RWPE2 (cell line): ENCODE results near the gene MGLL.

ENCODE experiments used
- ATAC-seq: fragments of 200-7000 bp; cut with Tn5 transposase; 3 replicates; pipeline ENCODE4 v1.9.1; 2021; ENCODE audit warnings: low read depth
- DNase-seq: peaks from one replicate; pipeline ENCODE4 v3.0.0-alpha.2; 2020; ENCODE audit warnings: low spot score
- H3K27ac ChIP-seq: fragments of 450-650 bp; 2 replicates; pipeline ENCODE4 v1.5.1; 2017; ENCODE audit warnings: mild to moderate bottlenecking; ENCODE audit not compliant: poor library complexity, severe bottlenecking
- H3K27me3 ChIP-seq: fragments of 250-450 bp; sonication (Bioruptor Pico); 2 replicates; pipeline ENCODE4 v1.5.1; 2021; ENCODE audit warnings: mild to moderate bottlenecking, moderate library complexity; ENCODE audit not compliant: insufficient read depth, poor library complexity, severe bottlenecking
- H3K36me3 ChIP-seq: fragments of 250-450 bp; sonication (Bioruptor Pico); 2 replicates; pipeline ENCODE4 v1.5.1; 2020; ENCODE audit warnings: low read depth, mild to moderate bottlenecking, moderate library complexity
- H3K4me1 ChIP-seq: fragments of 250-450 bp; sonication (Bioruptor Pico); 2 replicates; pipeline ENCODE4 v1.5.1; 2021; ENCODE audit warnings: mild to moderate bottlenecking, moderate library complexity; ENCODE audit not compliant: insufficient read depth, poor library complexity, severe bottlenecking
- H3K4me3 ChIP-seq: fragments of 250-450 bp; sonication (Bioruptor Pico); 2 replicates; pipeline ENCODE4 v1.5.1; 2021; ENCODE audit warnings: mild to moderate bottlenecking, moderate library complexity; ENCODE audit not compliant: severe bottlenecking
- H3K9me3 ChIP-seq: fragments of 250-450 bp; sonication (Bioruptor Pico); 2 replicates; pipeline ENCODE4 v1.5.1; 2021; ENCODE audit warnings: mild to moderate bottlenecking, moderate library complexity; ENCODE audit not compliant: severe bottlenecking
- TF ChIP-seq, protein P1 (sequence below): fragments of 450-650 bp; IDR thresholded peaks from one replicate; pipeline ENCODE4 v1.5.1; 2017; ENCODE audit warnings: mild to moderate bottlenecking, moderate library complexity; ENCODE audit not compliant: poor library complexity, severe bottlenecking

MGLL gene

DNA sequence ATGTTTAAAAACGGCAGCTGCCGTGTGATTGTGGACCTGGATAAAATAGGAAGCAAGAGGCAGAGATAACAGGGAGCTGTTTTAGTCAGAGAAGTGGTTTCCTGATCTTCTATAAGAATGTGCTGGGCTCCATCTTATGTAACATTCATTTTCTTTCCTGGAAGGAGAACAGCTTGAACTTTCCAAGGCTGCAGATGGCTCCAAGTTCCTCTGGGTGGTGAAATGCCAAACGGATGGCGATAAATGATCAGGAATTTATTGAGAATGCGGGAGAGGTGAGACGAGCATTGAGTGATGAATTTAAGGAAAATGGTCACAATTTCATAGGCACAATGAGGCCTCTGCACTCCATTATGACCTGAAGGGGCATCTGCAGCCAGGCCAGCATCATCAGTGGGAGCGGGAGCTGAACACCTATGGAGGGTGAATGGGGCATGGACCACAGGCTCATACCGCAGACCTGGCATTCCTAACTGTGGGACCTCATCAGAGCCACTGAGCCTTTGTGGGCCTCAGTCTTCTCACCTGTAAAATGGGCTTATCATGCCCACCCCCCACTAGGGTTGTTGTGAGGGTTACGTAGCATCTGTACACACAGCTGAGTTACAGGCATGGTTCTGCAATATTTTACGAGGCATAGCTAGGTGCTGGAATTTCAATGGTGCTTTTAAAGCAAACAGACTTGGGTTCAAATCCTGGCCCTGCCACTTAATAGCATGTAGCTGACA is 17.1 kb downstream of the MGLL start:
- H3K4me1 ChIP-seq: peaks cover 23% of the 10 kb centered on the region
- H3K27ac ChIP-seq: peak overlapping the region; percentile 76
- H3K27me3 ChIP-seq: no peaks in the 10 kb centered on the region
- ATAC-seq (no peak), DNase-seq (no peak)
- no peaks in the 10 kb centered on the region for H3K9me3 ChIP-seq
- TF ChIP-seq, protein P1, sequence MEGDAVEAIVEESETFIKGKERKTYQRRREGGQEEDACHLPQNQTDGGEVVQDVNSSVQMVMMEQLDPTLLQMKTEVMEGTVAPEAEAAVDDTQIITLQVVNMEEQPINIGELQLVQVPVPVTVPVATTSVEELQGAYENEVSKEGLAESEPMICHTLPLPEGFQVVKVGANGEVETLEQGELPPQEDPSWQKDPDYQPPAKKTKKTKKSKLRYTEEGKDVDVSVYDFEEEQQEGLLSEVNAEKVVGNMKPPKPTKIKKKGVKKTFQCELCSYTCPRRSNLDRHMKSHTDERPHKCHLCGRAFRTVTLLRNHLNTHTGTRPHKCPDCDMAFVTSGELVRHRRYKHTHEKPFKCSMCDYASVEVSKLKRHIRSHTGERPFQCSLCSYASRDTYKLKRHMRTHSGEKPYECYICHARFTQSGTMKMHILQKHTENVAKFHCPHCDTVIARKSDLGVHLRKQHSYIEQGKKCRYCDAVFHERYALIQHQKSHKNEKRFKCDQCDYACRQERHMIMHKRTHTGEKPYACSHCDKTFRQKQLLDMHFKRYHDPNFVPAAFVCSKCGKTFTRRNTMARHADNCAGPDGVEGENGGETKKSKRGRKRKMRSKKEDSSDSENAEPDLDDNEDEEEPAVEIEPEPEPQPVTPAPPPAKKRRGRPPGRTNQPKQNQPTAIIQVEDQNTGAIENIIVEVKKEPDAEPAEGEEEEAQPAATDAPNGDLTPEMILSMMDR: no peak
- H3K36me3 ChIP-seq: peaks cover 10% of the 10 kb centered on the region; the same call in 1 of the 2 replicates
- no peak overlapping the region for H3K4me3 ChIP-seq

DNA sequence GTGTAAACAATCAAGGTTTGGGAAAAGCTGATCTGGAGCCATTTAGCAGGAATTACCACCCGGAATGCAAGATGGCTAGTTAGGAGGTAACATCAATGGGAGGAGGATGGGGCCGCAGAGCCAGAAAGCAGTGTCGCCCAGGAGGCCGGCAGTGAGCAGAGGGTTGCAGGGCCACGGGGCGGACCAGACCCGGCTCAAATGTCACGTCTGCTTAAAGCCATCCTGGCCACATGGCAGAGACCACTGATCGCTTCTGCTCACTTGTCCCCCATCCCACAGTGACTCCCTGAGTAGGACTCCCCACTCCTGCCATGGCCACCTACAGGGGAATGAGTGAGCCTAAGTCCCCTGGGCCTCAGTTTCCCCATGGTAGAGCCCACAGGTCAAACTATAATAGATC is 18.2 kb downstream of the MGLL start:
- Histone ChIP-seq H3K27ac (peak overlapping the region; percentile 76), H3K9me3 (no peaks in the 10 kb centered on the region), H3K27me3 (no peaks in the 10 kb centered on the region), H3K36me3 (peaks cover 10% of the 10 kb centered on the region; the same call in 1 of the 2 replicates), H3K4me3 (no peak overlapping the region), H3K4me1 (peaks cover 34% of the 10 kb centered on the region)
- TF ChIP-seq, protein P1: no peak
- ATAC-seq (no peak), DNase-seq (no peak)

DNA sequence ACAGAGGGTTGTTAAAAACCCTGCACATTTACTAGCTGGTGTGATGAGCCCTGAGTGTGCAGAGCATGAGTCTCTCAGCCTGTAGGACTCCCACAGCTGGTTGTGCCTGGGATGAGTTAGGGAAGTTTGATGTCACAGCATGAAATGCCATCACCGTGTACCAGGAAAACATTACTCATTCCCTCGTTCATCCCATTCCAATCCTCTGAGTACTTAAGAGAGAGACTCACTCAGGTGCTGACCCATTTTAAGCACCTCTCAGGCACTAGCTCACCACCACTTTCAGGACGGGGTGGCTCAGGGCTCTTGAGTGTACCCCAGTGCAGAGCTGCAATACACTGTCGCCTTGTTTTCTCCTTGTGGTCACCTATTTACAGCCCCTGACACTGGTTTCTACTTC is 18.7 kb downstream of the MGLL start:
- Histone ChIP-seq H3K36me3 (peaks cover 10% of the 10 kb centered on the region; the same call in 1 of the 2 replicates), H3K27me3 (no peaks in the 10 kb centered on the region), H3K27ac (peak overlapping the region; percentile 76), H3K4me1 (peaks cover 39% of the 10 kb centered on the region), H3K4me3 (no peak overlapping the region), H3K9me3 (no peaks in the 10 kb centered on the region)
- ATAC-seq (peak; percentile 85), DNase-seq (no peak)
- TF ChIP-seq, protein P1: no peak

DNA sequence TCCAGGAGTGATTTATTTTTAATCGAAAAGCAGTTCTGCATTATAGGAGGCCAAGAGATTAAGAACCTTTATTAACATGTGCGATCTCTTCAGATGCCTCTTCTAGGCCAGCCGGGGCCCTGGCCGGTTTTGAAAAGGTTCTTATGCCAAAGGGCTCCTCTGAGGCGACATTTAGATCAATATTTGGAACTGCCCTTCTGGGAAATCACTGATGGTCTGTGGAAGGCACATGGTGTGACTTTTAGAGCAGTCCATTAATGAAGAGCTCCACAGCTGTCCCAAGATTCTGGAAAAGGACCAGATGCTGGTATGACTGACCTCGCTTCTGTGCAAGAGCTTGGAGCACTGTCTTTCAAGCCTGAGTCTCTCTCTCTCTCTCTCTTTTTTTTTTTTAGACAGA is 19.7 kb downstream of the MGLL start:
- Histone ChIP-seq H3K27me3 (no peaks in the 10 kb centered on the region), H3K4me1 (peaks cover 39% of the 10 kb centered on the region), H3K9me3 (no peaks in the 10 kb centered on the region), H3K27ac (peak overlapping the region; percentile 76), H3K4me3 (no peak overlapping the region), H3K36me3 (peaks cover 10% of the 10 kb centered on the region; the same call in 1 of the 2 replicates)
- TF ChIP-seq, protein P1: no peak
- ATAC-seq (no peak), DNase-seq (no peak)

DNA sequence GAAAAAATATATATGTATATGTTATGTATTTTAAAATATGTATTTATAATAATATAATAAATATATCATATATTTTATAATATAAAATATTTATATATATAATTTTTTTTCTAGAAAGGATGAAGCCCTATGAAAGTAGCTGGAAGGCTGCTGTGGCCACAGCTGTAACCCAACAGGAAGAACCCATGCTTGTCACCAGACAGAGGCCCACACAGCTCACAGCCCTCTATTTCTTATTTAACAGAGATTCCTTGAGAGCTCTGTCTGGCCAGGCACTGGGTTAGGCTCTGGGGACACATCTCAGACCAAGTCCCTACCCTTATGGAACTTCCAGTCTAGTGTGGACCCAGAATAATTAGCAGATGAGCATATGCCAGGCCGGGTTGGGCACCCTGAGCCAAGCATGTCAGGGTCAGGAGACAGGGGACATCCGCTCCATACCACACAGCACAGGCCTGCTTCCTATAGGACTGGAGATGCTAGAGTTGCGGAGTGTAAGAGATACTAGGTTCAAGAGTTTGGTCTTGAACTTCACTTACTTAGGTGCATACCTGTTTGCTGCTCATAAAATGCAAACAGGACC is 20.5 kb downstream of the MGLL start:
- no peak for ATAC-seq

More for the DNA sequence above, 20.5 kb downstream of the MGLL start:
- Histone ChIP-seq H3K27me3 (no peaks in the 10 kb centered on the region), H3K9me3 (no peaks in the 10 kb centered on the region), H3K27ac (peak overlapping the region; percentile 76), H3K36me3 (peaks cover 5% of the 10 kb centered on the region; the same call in 1 of the 2 replicates), H3K4me3 (no peak overlapping the region), H3K4me1 (peaks cover 39% of the 10 kb centered on the region)
- no peak for DNase-seq
- TF ChIP-seq, protein P1: no peak
